HG02870 (cell line): ENCODE data around the gene FILIP1.

Experiments used
- ATAC-seq: cut with Tn5 transposase; IDR thresholded peaks from one replicate; pipeline ENCODE4 v1.9.1; 2021; ENCODE audit warnings: mild to moderate bottlenecking, moderate library complexity; ENCODE audit not compliant: unreplicated experiment

Gene FILIP1

DNA sequence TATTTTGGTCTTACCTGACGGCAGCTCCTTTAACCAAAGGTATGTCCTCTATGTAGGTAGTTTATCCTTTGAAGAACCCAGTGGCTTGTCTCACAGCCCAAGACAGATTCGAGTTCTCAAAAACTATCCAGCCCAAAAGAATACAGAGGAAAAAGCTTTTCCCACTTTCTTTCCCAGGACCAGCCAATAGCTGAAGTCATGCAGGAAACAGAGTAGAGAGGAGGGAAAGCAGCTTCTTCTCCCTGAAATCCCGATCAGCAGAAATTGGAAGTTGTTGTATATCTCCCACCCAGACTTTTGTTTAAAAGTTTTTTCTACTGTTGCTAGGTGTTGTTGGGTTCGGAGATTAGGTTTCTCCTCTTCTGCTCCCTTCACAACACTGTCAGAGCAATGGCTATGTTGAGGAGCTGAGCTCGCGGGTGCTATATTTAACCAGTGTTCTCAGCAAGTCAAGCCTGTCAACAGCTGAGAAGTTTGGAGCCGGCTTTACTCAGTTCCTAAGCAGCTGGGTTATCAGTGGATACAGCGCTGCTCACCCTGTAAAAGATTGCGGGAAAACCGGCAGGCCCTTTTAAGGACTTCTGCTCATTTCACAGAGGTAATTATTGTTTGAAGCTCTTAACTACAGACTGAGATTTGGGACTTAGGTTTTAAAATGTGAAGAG is at the start of gene FILIP1:
Gene FILIP1, minus strand, starts transcription at position 401 of the 665 bp plus-strand sequence. CDS start 78,828 bp downstream, outside the sequence.
- no peak for ATAC-seq

GRCh38 chr6:75543311-75543710 is 49.7 kb upstream of the FILIP1 start:
- no peak for ATAC-seq

- no peak for ATAC-seq
Measured at GRCh38 chr6:75539136-75539535, 45.5 kb upstream of the FILIP1 start.

- no peak for ATAC-seq
Measured at GRCh38 chr6:75532521-75532920, 38.9 kb upstream of the FILIP1 start.

DNA sequence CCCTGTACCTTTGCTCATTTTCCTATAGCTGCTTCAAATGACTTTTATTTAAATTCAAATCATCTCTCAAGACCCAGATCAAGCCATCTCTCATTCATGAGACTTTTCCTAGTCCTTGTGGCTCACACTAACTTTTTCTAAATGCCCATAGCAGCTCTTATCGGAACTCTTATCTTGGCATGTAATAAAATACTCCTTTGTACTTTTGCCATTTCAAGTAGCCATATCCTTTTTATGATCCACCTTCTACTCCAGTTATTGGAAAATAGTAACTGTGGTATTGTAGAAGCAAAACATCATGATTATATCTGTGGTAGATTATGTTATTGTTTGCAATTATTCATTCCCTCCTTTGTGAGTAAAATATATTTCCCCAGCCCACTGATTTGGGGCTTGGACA is 37.6 kb upstream of the FILIP1 start:
- no peak for ATAC-seq

GRCh38 chr6:75530696-75531095 is 37.1 kb upstream of the FILIP1 start:
- ATAC-seq, result no peak

DNA sequence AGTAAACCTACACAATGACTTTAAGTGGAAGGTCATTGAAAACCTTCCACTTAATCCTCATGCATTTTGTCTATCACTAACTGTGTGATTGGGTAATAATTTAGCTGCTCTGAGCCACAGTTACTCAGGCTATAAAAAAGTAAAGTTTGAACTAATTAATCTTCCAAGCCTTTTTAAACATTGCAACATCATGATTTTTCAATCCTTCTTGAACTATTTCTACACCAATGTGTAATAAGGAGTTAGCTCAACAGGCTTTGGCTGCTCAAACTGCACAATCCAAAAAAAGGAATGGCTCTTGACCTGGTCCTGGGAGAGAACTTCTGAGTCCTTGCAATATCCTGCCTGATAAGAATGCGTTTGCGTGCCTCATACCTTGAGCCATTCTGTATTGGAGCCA is 34.8 kb upstream of the FILIP1 start:
- ATAC-seq, result no peak

GRCh38 chr6:75526502-75527127 is 33.0 kb upstream of the FILIP1 start:
- peak; percentile 77 for ATAC-seq

- no peak for ATAC-seq
Measured at GRCh38 chr6:75525682-75526081, 32.1 kb upstream of the FILIP1 start.

- ATAC-seq, result no peak
Measured at GRCh38 chr6:75524322-75524972, 30.8 kb upstream of the FILIP1 start.

DNA sequence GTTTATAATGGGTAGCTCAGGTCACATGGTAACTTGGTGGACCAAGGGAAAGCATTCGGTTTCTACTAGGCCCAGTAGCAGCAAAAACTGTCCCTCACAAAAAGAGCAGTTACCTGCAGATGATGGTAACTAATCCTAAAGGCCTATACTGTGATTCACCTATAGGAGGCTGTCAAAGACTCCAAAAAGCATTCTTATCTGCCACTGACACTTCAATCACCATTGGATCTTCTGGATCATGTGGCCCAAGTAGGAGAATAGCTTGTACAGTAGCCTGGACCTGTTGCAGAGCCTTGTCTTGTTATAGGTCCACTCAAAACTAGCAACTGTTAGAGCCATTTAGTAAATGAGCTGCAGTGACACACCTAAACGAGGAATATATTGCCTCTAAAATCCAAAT is 23.2 kb upstream of the FILIP1 start:
- ATAC-seq, result no peak

DNA sequence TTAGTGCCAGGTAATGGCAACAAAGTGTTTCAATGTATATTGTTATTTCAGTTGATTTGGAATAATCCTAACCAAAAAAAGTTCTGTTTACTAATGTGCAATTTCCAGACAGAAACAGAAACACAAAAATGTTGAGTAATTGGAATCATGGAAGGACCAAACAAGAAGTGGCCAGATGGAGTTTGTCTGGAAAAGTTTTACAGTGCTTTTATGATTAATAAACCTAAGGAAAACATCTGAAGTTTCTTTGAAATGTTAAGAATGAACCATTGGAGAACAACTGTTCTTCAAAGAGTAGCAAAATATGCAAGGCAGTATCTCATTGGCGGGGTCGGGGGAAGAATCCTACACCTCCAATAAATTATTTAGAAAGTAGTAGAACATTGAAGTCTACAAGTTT is 19.0 kb upstream of the FILIP1 start:
- ATAC-seq, result no peak

DNA sequence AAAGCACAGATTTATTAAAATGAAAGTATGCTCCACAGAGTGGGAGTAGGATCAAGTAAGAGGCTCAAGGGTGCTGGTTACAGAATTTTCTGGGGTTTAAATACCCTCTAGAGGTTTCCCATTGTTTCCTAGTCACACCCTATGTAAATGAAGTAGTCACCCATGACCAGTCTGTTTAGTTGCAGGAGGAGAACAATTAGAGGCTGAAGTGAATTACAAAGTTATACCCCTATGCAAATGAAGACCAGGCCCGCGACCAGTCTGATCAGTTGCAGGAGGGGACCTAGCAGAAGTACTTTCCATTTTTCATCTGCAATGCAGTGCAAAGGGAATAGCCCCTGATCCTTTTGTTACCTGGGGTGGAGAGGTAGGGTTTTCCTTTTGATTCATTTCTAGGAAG is 11.8 kb upstream of the FILIP1 start:
- ATAC-seq, result no peak

DNA sequence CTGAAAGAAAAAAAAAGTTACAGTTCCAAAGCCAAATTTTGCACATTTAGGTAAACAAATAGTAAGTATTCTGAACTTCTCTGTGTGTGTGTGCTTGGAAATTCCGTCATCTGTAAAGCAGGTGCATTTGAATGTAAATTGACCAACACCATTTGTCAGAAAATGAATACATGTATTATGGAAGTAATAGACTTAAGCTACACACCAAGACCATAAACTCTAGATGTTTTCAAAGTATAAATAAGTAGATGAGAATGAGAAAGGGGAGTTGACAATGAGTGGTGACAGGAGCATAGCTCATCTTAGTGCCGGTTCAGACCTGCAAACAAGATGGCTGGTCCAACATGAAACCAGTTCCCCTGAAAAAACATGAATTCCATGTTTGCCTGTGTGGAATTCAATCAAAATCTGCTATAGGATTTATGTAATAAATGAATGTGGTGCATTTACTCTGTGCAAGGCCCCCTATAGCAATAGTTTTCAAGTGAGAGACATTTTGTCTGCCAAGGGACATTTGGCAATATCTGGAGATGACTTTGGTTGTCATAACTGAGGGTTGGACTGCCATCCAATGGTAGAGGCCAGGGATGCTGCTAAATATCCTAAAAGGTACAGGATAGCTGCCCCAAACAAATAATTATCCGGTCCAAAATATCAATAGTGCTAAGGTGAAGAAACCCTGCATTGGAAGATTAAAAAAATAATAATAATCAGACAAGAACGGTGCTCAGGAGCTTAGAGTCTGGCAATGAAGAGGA is 11.0 kb upstream of the FILIP1 start:
- no peak for ATAC-seq

- ATAC-seq, result no peak
Measured at GRCh38 chr6:75503291-75503690, 9.7 kb upstream of the FILIP1 start.

- ATAC-seq, result no peak
Measured at GRCh38 chr6:75502884-75503283, 9.3 kb upstream of the FILIP1 start.

- no peak for ATAC-seq
Measured at GRCh38 chr6:75501756-75502155, 8.2 kb upstream of the FILIP1 start.

DNA sequence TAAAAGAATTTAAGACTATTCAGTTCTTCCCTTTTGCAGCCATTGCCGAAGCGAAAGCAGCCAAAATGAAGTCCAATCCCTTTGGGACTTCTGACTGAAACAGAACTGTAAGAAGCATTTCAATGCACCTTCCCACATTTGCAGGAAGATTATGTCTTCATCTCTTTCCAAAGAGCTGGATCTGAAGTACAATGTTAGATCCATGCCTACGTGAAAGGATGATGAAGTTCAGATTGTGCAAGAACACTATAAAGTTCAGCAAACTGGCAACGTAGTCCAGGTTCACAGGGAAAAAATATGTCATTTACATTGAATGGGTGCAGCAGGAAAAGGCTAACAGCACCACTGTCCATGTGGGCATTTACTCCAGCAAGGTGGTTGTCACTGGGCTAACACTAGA is 6.0 kb upstream of the FILIP1 start:
- ATAC-seq, result no peak

GRCh38 chr6:75498862-75499261 is 5.3 kb upstream of the FILIP1 start:
- ATAC-seq, result no peak

DNA sequence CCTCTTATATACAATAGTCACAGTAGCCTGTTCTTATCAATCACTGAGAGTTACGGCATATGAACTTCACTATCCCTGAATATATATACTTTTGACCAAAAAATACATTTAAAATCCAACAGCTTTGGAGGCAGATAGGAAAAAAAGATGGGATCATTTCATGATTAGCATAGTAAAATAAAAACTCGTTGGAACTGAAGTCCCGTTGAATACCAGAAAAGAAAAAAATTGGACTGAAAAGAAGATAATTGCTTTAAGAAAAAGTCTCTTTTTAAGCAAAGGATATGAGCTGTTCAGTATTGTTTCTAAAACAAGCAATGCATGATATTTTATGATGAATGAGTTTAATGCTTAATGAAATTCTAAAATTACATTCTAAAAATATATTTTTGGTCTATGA is 4.4 kb upstream of the FILIP1 start:
- no peak for ATAC-seq

GRCh38 chr6:75495011-75495410 is 1.4 kb upstream of the FILIP1 start:
- no peak for ATAC-seq

- no peak for ATAC-seq
Measured at GRCh38 chr6:75494290-75494689, 690 bp upstream of the FILIP1 start.
